Renal cortical epithelial cell (primary cell): ENCODE results near the gene GSTK1. TPM values are rescaled to one million over a fixed set of nuclear protein-coding genes. Genes with fewer than 3 reads are reported as not detected.
"Not testable (repeated sequence)": the region's sequence is repeated elsewhere in the genome, so short reads cannot be mapped to it uniquely, and the experiment has no call there.

Experiments used
- DNase-seq: peaks from one replicate; pipeline ENCODE4 v3.0.0-alpha.2; 2011; ENCODE audit warnings: low read depth
- total RNA-seq: library from RNA; depleted of rRNA; stranded (reverse); fragments of >200 nt; gene quantifications from 2 replicates; pipeline ENCODE4 v1.2.3, GENCODE V29; 2014

GSTK1 gene
- total RNA-seq, 1 donor from 2014 or later = 123 TPM

GRCh38 chr7:143271240-143271639 is 8.0 kb downstream of the GSTK1 start:
- DNase-seq = no peak

GRCh38 chr7:143272871-143273270 is 9.6 kb downstream of the GSTK1 start:
- DNase-seq = no peak

GRCh38 chr7:143279186-143280098 is 16.2 kb downstream of the GSTK1 start:
- DNase-seq = peak; percentile 95

GRCh38 chr7:143280160-143280559 is 16.9 kb downstream of the GSTK1 start:
- DNase-seq = no peak

GRCh38 chr7:143280566-143280965 is 17.3 kb downstream of the GSTK1 start:
- no peak for DNase-seq

GRCh38 chr7:143281529-143281928 is 18.3 kb downstream of the GSTK1 start:
- no peak for DNase-seq

GRCh38 chr7:143282124-143282523 is 18.9 kb downstream of the GSTK1 start:
- no peak for DNase-seq

- DNase-seq = no peak
Observed at GRCh38 chr7:143283381-143283780, 20.1 kb downstream of the GSTK1 start.

- DNase-seq = peak; percentile 79
Observed at GRCh38 chr7:143284591-143285469, 21.6 kb downstream of the GSTK1 start, which contains the start of gene TMEM139. TMEM139 (plus strand) TSS chr7:143284958; CDS start chr7:143285958, 1,000 bp downstream.

- peak; percentile 83 for DNase-seq
Observed at GRCh38 chr7:143285470-143285778, 22.2 kb downstream of the GSTK1 start.

- no peak for DNase-seq
Observed at GRCh38 chr7:143285806-143286521, 22.7 kb downstream of the GSTK1 start.

GRCh38 chr7:143286522-143286890 is 23.3 kb downstream of the GSTK1 start:
- DNase-seq = no peak

- no peak for DNase-seq
Observed at GRCh38 chr7:143287339-143287934, 24.2 kb downstream of the GSTK1 start.

- DNase-seq = peak; percentile 83
Observed at GRCh38 chr7:143287935-143288826, 24.9 kb downstream of the GSTK1 start, which contains the start of gene CASP2. CASP2 (plus strand) TSS chr7:143288351; CDS start chr7:143288456, 105 bp downstream.

- no peak for DNase-seq
Observed at GRCh38 chr7:143288836-143289235, 25.6 kb downstream of the GSTK1 start.

- DNase-seq = no peak
Observed at GRCh38 chr7:143289421-143289820, 26.2 kb downstream of the GSTK1 start.

GRCh38 chr7:143289888-143290287 is 26.6 kb downstream of the GSTK1 start:
- DNase-seq = not testable (repeated sequence)

GRCh38 chr7:143290293-143290692 is 27.1 kb downstream of the GSTK1 start:
- no peak for DNase-seq

- no peak for DNase-seq
Observed at GRCh38 chr7:143292876-143293275, 29.6 kb downstream of the GSTK1 start.

- peak; percentile 38 for DNase-seq
Observed at GRCh38 chr7:143295870-143296269, 32.6 kb downstream of the GSTK1 start.
